ENCODE measurements around the gene RALBP1.

DNA sequence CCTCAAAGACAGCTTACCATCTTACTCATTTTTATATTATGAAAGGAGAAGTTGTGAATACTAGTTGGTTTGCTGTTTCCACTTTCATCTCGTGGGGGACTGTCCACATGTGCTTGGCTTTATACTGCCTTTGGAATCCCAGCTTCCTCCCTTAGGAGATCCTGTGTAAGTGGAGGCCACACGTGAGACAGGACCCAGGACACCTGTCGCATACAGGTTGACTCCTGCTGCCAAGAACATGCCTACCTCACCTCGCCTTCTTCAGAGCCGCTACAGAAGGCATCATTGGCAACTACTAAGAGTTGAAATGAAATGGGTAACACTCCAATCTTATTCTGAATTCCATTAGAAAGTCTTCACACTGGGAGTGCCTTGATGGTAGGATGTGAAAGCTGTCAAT is 69.7 kb downstream of the RALBP1 start:
- no peak for TF ChIP-seq NFYB (IDR thresholded peaks at IDR 0.05; ENCODE audit: extremely low read depth, insufficient read length)
- TF ChIP-seq HEY1 (CRISPR knock-in tag; IDR thresholded peaks at IDR 0.05; ENCODE audit: borderline replicate concordance), result no peak
- no peak for TF ChIP-seq IRF2 (CRISPR knock-in tag; IDR thresholded peaks at IDR 0.05)
- no peak for TF ChIP-seq GABPA (tag; conservative IDR thresholded peaks at IDR 0.05; ENCODE audit: low read depth)
- TF ChIP-seq, protein P1, sequence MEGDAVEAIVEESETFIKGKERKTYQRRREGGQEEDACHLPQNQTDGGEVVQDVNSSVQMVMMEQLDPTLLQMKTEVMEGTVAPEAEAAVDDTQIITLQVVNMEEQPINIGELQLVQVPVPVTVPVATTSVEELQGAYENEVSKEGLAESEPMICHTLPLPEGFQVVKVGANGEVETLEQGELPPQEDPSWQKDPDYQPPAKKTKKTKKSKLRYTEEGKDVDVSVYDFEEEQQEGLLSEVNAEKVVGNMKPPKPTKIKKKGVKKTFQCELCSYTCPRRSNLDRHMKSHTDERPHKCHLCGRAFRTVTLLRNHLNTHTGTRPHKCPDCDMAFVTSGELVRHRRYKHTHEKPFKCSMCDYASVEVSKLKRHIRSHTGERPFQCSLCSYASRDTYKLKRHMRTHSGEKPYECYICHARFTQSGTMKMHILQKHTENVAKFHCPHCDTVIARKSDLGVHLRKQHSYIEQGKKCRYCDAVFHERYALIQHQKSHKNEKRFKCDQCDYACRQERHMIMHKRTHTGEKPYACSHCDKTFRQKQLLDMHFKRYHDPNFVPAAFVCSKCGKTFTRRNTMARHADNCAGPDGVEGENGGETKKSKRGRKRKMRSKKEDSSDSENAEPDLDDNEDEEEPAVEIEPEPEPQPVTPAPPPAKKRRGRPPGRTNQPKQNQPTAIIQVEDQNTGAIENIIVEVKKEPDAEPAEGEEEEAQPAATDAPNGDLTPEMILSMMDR (IDR thresholded peaks at IDR 0.05 in 2 of 3, conservative IDR thresholded peaks at IDR 0.05 in 1 of 3; ENCODE audit: insufficient read depth in 2 of 3, low read depth in 1 of 3, low read length in 3 of 3), result no peak

Measured in K562 (cell line).